Measurements from ENCODE around the gene NAB1.

DNA sequence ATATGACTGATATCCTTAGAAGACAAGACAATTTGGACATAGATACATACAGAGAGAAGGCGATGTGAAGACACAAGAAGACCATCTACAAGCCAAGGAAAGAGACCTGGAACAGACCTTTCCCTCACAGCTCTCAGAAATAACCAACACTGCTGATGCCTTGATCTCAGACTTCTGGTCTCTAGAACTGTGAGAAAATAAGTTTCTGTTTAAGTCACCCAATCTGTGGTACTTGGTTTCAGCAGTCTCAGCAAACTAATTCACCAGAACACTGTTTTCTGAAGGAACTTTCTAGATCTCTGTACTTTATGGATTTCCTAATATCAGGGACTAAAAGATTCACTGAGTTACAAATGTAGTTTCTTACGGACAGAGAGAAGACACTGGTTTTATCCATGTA lies 58.8 kb downstream of the NAB1 start:
- TF ChIP-seq, protein P1, sequence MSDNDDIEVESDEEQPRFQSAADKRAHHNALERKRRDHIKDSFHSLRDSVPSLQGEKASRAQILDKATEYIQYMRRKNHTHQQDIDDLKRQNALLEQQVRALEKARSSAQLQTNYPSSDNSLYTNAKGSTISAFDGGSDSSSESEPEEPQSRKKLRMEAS (IDR thresholded peaks at IDR 0.05; ENCODE audit: low read depth) = no peak
- TF ChIP-seq, protein P2, sequence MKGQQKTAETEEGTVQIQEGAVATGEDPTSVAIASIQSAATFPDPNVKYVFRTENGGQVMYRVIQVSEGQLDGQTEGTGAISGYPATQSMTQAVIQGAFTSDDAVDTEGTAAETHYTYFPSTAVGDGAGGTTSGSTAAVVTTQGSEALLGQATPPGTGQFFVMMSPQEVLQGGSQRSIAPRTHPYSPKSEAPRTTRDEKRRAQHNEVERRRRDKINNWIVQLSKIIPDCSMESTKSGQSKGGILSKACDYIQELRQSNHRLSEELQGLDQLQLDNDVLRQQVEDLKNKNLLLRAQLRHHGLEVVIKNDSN (IDR thresholded peaks at IDR 0.05; ENCODE audit: borderline replicate concordance, low read depth) = no peak

Data from SK-N-SH (cell line).